ENCODE results near the gene ATP1A1.

DNA sequence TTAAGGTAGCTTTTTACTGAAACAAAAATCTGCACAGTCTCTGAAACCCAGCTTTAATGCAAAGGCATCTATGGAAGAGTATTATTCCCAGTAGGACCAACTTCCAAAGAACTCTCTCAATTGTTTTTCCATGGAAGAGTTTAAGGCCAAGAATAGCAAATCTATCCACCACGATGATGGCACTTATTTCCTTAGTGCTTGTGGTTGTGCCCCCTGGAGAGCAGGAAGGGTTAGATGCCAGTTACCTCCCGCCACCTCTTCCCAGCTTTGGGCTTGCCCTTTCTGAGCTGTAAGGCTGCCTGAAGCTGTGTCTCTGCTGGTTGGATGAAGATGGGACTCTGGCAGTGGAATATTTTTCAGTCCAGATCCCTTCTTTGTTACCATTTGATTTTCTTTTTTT, 4.8 kb upstream of the ATP1A1 start:
- TF ChIP-seq, protein P1, sequence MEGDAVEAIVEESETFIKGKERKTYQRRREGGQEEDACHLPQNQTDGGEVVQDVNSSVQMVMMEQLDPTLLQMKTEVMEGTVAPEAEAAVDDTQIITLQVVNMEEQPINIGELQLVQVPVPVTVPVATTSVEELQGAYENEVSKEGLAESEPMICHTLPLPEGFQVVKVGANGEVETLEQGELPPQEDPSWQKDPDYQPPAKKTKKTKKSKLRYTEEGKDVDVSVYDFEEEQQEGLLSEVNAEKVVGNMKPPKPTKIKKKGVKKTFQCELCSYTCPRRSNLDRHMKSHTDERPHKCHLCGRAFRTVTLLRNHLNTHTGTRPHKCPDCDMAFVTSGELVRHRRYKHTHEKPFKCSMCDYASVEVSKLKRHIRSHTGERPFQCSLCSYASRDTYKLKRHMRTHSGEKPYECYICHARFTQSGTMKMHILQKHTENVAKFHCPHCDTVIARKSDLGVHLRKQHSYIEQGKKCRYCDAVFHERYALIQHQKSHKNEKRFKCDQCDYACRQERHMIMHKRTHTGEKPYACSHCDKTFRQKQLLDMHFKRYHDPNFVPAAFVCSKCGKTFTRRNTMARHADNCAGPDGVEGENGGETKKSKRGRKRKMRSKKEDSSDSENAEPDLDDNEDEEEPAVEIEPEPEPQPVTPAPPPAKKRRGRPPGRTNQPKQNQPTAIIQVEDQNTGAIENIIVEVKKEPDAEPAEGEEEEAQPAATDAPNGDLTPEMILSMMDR (conservative IDR thresholded peaks at IDR 0.05; ENCODE audit: low read length) = no peak
- no peak for TF ChIP-seq EZH2phosphoT487 (IDR thresholded peaks at IDR 0.05; ENCODE audit: borderline replicate concordance, low read depth, low read length)

Measured in OCI-LY7 (cell line).